HG02798 (cell line): Measurements from ENCODE around the gene AANAT.
"Not testable (repeated sequence)": the region's sequence is repeated elsewhere in the genome, so short reads cannot be mapped to it uniquely, and the experiment has no call there.

Experiments used
- ATAC-seq: cut with Tn5 transposase; IDR thresholded peaks from one replicate; pipeline ENCODE4 v1.9.1; 2021; ENCODE audit warnings: mild to moderate bottlenecking; ENCODE audit not compliant: unreplicated experiment, poor library complexity

Gene AANAT

DNA sequence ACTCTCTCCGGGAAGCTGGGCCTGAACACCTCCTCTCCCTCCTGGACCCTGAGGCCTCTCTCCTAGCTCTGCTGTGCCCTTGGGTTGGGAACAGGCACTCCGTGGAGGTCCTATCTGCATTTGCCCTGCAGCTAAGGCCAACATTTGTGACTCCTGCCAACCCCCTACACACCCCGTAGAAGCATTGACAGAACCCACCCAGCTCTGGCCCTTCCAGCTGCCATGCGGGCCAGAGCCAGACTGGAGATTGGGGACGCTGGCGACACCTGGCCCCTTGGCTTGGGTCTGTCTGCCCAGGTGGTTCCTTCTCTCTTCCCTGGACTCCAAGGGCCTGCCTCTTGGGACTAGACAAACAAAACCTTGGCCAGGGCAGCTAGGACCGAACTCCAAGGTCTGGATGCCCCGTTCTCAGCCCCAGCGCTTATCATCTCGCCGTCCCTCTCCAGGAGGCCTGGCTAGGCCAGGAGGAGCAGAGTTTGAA, 34.5 kb downstream of the AANAT start:
- no peak for ATAC-seq

DNA sequence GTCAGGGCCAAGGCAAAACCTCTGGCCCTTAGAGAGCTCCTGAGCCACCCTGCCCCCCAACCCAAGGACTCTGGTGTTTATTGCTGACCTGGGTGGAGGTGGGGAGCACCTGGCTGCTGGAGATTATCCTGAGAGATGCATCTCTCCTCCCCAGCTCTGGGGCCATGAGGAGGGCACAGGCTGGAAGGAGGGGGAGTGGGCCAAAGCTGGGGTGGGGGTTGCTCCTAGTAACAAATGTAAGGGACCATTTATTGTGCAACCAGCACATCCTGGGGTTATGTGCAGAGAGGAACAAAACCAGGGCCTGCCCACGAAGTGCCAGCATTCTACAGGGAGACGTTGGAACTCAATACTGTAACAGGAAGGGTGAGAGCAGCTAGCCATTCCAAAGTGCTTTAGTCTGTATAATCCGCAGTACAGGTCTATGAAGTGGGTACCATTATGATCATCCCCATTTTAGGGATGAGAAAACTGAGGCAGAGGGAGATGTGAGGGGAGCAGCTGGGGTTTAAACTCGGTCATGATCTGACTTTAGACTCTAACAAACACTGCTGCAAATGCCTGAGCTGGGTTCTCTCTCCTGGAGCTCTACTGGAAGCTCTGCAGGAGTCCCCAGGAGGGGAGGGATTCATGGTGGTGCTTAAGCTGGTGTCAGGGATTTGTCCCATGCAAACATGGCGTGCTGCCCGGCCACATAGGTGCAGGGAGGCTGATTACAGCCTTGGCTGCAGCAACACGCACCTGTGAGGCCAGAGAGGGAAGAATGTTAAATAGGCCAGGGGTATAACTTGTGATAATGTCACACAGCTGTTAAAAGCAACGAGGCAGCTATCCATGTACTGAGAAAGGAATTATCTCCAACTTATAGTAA, 35.2 kb downstream of the AANAT start:
- no peak for ATAC-seq

DNA sequence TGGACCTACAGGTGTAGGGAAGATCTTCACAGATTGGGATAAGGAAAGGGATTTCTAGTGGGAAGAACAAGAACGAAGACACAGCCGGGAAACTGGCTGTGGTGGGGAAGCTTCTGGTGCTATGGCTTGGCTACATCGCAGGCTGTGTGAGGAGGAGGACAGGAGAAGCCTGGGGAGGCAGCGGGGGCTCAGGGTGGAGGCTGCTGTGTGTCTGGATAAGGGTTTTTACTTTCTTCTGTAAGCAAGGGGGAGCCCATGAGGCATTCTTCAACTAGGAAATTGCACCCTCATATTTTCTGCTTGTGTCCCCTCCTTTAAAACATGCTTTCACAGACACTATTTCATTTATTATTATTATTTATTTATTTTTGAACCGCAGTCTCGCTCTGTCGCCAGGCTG, 36.7 kb downstream of the AANAT start:
- no peak for ATAC-seq

DNA sequence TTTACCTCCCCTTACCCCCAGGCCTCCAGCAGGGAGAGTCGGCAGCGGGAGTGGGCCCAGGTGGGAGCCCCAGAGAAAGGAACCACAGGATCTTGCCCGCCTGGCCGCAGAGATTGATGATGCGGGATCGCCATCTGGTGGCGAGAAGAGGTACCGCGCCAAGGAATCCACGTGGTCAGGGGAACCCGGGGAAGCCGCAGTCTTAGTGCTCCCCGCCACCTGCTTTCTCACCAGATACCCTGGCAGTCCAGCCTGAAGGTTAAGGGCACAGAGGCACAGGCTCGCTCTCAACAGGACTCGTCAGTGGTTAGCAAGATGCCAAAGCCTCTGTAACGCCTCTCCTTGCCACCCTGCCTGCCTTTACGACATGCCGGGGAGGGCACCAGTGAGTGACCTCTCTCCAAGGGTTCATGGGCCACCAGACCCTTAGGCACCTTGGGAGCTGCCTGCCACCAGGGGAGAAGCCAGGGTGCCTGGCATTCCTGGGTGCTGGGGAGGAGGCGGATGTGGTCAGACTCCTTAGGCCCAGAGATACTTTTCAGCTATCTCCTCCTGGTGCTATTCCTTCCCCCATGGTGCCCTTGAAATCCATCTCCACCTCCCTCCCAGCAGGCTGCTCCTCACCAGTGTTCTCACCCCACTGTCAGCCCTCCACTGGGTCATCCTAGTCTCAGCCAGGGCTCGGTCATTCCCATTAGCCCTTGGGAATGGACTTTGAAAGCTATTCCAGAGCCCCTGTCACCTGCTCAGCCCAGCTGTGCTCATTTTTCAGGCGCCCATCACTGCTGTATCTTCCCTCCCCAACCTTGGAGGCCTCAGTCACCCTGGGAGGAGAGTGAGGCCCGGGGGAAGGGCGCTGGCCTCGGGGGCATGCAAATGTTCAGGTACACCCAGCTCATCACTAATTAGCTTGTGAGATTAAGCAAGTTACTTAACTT, 39.3 kb downstream of the AANAT start:
- peak; percentile 67 for ATAC-seq

DNA sequence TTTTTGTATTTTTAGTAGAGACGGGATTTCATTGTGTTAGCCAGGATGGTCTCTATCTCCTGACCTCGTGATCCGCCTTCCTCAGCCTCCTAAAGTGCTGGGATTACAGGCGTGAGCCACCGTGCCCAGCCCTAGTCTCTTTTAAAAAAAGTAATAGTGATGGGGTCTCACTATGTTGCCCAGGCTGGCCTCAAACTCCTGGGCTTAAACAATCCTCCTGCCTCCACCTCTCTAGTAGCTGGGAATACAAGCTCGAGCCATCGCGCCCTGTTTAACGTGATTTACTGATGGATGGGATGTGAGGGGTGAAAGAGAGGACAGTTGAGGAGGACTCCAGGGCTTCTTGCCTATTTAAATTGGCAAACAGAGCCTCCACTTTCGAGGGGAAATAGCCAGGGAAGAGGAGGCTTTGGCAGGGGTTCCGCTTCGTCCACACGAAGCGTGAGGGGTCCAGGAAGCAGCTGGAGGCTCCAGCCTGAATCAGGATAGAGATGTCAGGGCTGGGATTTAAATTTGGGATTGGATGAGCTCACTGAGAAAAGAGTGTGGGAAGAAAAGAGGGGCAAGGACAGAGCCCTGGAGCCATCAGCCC, 41.2 kb downstream of the AANAT start:
- not testable (repeated sequence) for ATAC-seq

DNA sequence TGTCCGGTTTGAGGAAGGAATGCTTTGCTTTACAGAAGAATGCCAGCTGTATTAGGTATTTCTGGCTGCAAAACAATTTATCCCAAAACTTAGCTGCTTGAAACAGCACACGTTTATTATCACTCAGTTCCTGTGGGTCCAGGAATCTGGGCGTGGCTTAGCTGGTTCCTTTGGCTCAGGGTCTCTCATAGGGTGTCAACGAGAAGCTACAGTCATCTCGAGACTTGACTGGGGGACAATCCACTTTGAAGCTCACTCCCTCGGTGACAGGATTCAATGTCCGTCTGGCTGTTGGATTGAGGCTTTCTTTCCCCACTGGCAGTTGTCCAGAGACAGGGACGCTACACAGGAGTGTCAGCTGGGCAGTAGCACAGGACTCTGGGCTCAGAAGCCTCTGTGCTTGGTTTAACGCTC, 43.4 kb downstream of the AANAT start:
- no peak for ATAC-seq

- ATAC-seq, result no peak
These were observed 44.4 kb downstream of the AANAT start for GRCh38 chr17:76511668-76512365.

- no peak for ATAC-seq
These were observed 45.2 kb downstream of the AANAT start for GRCh38 chr17:76512366-76513305.

- no peak for ATAC-seq
These were observed 45.9 kb downstream of the AANAT start for GRCh38 chr17:76513306-76513692.

DNA sequence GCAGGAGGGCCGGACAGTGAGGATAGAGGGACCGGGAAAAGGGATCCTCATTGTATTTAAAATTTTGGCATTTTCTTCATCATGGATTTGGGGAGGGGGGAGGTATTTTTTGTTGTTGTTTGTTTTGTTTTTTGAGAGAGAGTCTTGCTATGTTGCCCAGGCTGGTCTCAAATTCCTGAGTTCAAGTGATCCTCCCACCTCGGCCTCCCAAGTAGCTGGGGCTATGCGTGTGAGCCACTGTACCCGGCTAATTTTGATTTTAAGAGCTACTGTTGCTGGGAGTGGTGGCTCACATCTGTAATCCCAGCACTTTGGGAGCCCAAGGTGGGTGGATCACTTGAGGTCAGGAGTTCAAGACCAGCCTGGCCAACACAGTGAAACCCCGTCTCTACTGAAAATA, 47.0 kb downstream of the AANAT start:
- not testable (repeated sequence) for ATAC-seq

GRCh38 chr17:76515274-76515949, 48.0 kb downstream of the AANAT start:
- peak; percentile 54 for ATAC-seq

- ATAC-seq, result no peak
These were observed 50.2 kb downstream of the AANAT start for GRCh38 chr17:76517638-76518038.

DNA sequence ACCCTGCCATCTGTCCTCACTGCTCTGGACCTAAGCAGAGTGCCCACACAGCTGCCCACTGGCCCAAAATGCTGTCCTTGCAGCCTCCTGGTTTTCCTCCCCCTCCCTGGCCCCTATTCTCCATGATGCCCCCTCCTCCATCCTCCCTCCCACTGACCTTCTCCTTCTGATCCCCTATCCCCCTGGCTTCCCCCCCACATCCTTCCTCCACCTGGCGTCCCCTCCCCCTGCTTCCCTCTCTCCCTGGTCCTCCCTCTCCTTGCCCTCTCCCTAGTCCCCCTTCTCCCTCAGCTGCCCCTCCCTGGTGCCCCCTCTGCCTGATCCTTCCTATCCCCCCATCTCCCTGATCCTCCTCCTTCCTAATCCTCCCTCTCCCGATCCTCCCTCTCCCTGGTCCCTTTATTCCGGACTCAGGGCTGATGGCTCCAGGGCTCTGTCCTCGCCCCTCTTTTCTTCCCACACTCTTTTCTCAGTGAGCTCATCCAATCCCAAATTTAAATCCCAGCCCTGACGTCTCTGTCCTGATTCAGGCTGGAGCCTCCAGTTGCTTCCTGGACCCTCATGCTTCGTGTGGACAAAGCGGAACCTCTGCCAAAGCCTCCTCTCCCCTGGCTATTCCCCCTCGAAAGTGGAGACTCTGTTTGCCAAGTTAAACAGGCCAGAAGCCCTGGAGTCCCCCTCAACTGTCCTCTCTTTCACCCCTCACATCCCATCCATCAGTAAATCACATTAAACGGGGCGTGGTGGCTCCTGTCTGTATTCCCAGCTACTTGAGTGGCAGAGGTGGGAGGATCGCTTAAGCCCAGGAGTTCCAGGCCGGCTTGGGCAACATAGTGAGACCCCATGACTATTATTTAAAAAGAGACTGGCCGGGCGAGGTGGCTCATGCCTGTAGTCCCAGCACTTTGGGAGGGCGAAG, 51.9 kb downstream of the AANAT start:
- no peak for ATAC-seq
